MCF 10A (cell line): ENCODE measurements around the gene TM9SF2. TPM values are rescaled to one million over a fixed set of nuclear protein-coding genes. Genes with fewer than 3 reads are reported as not detected.

ENCODE experiments used
- BruUV-seq: library from RNA; stranded (reverse); fragments of 400-500 nt; replicated peaks from 2 replicates; lab custom pipeline; 2021; lab: Mats Ljungman, UMichigan
- CTCF ChIA-PET: fragments of 300-600 bp; sonication (Branson Sonifier 250); formaldehyde crosslinking; extraction: SDS; loops from one replicate; lab custom pipeline; 2021; ENCODE audit warnings: antibody characterized with exemption, inconsistent platforms; lab: Yijun Ruan, JAX
- POLR2A ChIA-PET: fragments of 300-600, 350-650 bp; sonication (Branson Sonifier 250); formaldehyde crosslinking; extraction: SDS; loops from one replicate; lab custom pipeline; 2020; ENCODE audit warnings: antibody characterized with exemption, inconsistent platforms; lab: Yijun Ruan, JAX
- DNase-seq: peaks from one replicate; pipeline ENCODE4 v3.0.0-alpha.2; 2018; ENCODE audit not compliant: unreplicated experiment
- H3K27ac Mint-ChIP-seq: one replicate; pipeline ENCODE4 v1.8.0; 2022; ENCODE audit warnings: mild to moderate bottlenecking, low read depth, mixed read lengths; ENCODE audit not compliant: unreplicated experiment
- H3K27me3 Mint-ChIP-seq: one replicate; pipeline ENCODE4 v1.8.0; 2022; ENCODE audit warnings: mixed read lengths; ENCODE audit not compliant: insufficient read depth, unreplicated experiment
- H3K36me3 Mint-ChIP-seq: one replicate; pipeline ENCODE4 v1.8.0; 2022; ENCODE audit warnings: mild to moderate bottlenecking, moderate library complexity, mixed read lengths; ENCODE audit not compliant: insufficient read depth, unreplicated experiment
- H3K4me1 Mint-ChIP-seq: one replicate; pipeline ENCODE4 v1.8.0; 2022; ENCODE audit warnings: mixed read lengths; ENCODE audit not compliant: insufficient read depth, unreplicated experiment
- H3K4me3 Mint-ChIP-seq: one replicate; pipeline ENCODE4 v1.8.0; 2022; ENCODE audit warnings: mild to moderate bottlenecking, moderate library complexity, mixed read lengths; ENCODE audit not compliant: unreplicated experiment
- H3K9me3 Mint-ChIP-seq: one replicate; pipeline ENCODE4 v1.8.0; 2022; ENCODE audit warnings: mixed read lengths; ENCODE audit not compliant: unreplicated experiment
- intact Hi-C: fragments of 100-400 bp; cut with micrococcal nuclease; formaldehyde crosslinking; loops from 2 replicates; pipeline ENCODE4 v1.14.1; 2022
- total RNA-seq: library from RNA; stranded (reverse); gene quantifications from 2 replicates; pipeline ENCODE4 v1.2.3, GENCODE V29; 2022
- TF ChIP-seq, protein P1 (sequence below): fragments of 200-600 bp; IDR thresholded peaks from one replicate; pipeline ENCODE4 v1.8.0; 2022; ENCODE audit warnings: antibody characterized with exemption, mild to moderate bottlenecking; ENCODE audit not compliant: unreplicated experiment

Gene TM9SF2
- total RNA-seq, 1 experiment from 2014 or later: 71.1 TPM

DNA sequence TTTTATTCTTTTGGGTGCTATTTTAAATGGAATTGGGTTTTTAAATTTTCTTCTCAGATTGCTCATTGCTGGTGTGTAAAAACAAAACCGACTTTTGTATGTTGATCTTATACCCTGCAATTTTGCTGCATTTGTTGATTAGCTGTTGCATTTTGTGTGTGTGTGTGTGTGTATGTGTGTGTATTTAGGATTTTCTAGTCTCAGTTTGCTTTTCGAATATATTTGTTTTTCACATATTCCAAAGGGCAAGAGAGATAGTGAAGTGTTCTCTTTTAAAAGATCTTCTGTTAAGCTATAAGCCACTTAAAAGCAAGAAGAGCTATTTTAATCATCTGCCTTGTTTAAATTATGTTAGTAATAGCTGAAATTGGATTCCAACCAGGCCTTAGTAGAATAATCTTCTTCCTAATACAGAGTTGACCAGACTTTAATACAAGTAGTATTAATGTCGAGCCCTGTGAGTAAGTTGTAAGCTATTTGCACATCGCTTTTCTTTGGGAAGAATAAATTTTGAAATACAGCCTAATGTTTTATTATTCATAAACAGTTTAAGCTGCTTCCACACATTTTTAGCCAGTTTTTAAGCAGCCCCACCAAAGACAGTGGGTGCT is 57.4 kb downstream of the TM9SF2 start:
- ChIA-PET CTCF (interaction anchor here (1.0 to 2.0 kb wide), 3 partner anchors 97 to 122 kb away, joined by 3 to 6 read pairs (median 5); no protein-coding TSS in a partner anchor), POLR2A (interaction anchor here (1.1 kb wide), 1 partner anchor 11 kb away, joined by 4 read pairs; no protein-coding TSS in a partner anchor)
- TF ChIP-seq, protein P1, sequence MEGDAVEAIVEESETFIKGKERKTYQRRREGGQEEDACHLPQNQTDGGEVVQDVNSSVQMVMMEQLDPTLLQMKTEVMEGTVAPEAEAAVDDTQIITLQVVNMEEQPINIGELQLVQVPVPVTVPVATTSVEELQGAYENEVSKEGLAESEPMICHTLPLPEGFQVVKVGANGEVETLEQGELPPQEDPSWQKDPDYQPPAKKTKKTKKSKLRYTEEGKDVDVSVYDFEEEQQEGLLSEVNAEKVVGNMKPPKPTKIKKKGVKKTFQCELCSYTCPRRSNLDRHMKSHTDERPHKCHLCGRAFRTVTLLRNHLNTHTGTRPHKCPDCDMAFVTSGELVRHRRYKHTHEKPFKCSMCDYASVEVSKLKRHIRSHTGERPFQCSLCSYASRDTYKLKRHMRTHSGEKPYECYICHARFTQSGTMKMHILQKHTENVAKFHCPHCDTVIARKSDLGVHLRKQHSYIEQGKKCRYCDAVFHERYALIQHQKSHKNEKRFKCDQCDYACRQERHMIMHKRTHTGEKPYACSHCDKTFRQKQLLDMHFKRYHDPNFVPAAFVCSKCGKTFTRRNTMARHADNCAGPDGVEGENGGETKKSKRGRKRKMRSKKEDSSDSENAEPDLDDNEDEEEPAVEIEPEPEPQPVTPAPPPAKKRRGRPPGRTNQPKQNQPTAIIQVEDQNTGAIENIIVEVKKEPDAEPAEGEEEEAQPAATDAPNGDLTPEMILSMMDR: no peak
- Mint-ChIP-seq H3K27ac (no peak overlapping the region), H3K9me3 (no peaks in the 10 kb centered on the region), H3K27me3 (no peaks in the 10 kb centered on the region), H3K36me3 (peaks cover 81% of the 10 kb centered on the region), H3K4me1 (no peaks in the 10 kb centered on the region), H3K4me3 (no peak overlapping the region)
- no peak for DNase-seq
- intact Hi-C loops: no loop called here
- no TSS peak for BruUV-seq

DNA sequence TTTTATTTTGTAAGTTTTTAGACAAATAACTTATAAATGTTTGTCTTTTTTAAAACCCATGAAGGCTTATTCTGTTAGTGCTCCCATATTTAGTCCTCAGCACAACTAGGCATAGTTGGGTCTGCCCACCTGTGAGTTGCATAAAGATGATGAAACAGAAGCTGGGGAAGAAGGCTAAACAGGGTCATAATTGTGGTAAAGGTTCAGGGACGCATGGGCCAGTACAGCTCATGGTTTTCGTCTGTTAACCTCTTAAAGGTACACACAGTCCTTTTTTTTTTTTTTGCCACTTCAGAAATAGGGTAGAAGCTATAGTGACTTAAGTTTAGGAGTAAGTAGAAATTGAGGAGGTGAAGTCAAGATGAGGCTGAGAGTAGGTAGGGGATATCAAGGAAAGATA is 58.3 kb downstream of the TM9SF2 start:
- Mint-ChIP-seq H3K4me1 (no peaks in the 10 kb centered on the region), H3K27me3 (no peaks in the 10 kb centered on the region), H3K36me3 (peaks cover 81% of the 10 kb centered on the region), H3K27ac (no peak overlapping the region), H3K9me3 (no peaks in the 10 kb centered on the region), H3K4me3 (no peak overlapping the region)
- no peak for DNase-seq
- TF ChIP-seq, protein P1: no peak
- POLR2A ChIA-PET: interaction anchor here (0.9 kb wide), 1 partner anchor 11 kb away, joined by 3 read pairs; no protein-coding TSS in a partner anchor
- CTCF ChIA-PET: interaction anchor here (0.7 to 1.3 kb wide), 4 partner anchors 96 to 854 kb away, joined by 3 to 4 read pairs (median 3); no protein-coding TSS in a partner anchor
- no TSS peak for BruUV-seq
- intact Hi-C loops: no loop called here

DNA sequence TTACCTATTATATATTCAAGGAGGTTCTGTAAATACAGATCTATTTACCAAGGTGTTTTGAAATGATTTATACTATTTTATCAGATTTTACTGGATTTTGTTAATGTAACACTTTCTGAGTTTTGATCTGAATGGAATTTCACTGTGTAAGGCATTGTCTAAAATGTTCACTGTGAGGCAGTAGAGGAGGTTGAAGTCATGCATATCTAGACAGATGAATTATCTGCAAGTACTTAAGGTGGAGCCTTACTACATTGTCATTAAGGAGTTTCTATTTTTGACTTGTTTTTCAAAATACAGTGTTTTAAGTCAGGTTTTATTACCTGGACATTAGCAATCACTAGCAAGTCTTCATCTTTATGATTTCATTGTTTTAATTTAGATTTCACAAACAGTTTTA is 62.1 kb downstream of the TM9SF2 start:
- H3K4me3 Mint-ChIP-seq: no peak overlapping the region
- H3K4me1 Mint-ChIP-seq: no peaks in the 10 kb centered on the region
- no peak for DNase-seq
- BruUV-seq: no TSS peak
- no peaks in the 10 kb centered on the region for H3K9me3 Mint-ChIP-seq
- TF ChIP-seq, protein P1: no peak
- POLR2A ChIA-PET: no interaction called here
- H3K27ac Mint-ChIP-seq: no peak overlapping the region
- H3K27me3 Mint-ChIP-seq: no peaks in the 10 kb centered on the region
- CTCF ChIA-PET: no interaction called here
- intact Hi-C loops: no loop called here
- peaks cover 76% of the 10 kb centered on the region for H3K36me3 Mint-ChIP-seq

DNA sequence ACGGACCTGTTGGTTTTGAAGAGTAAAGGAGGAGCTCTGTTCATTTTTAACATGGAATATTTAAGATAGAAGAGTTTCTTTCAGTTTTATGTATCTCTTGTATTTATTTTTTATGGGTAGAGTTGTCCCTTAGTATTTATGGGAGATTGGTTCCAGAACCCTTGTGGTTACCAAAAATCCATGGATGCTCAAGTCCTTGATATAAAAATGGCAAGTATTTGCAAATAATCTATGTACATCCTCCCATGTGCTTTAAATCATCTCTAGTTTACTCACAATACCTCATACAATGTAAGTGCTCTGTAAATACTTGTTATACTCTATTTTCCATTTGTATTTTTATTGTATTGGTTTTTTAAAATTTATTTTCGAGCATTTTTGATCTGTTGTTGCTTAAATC is 63.1 kb downstream of the TM9SF2 start:
- Mint-ChIP-seq H3K9me3 (no peaks in the 10 kb centered on the region), H3K27me3 (no peaks in the 10 kb centered on the region), H3K4me1 (no peaks in the 10 kb centered on the region), H3K36me3 (peaks cover 66% of the 10 kb centered on the region), H3K4me3 (no peak overlapping the region), H3K27ac (no peak overlapping the region)
- TF ChIP-seq, protein P1: no peak
- intact Hi-C loops: no loop called here
- ChIA-PET POLR2A (interaction anchor here (0.6 to 0.7 kb wide), 2 partner anchors 13 to 24 kb away, joined by 3 read pairs; no protein-coding TSS in a partner anchor), CTCF (interaction anchor here (0.7 to 1.2 kb wide), 4 partner anchors 13 to 41 kb away, joined by 3 to 4 read pairs (median 4); no protein-coding TSS in a partner anchor)
- no peak for DNase-seq
- no TSS peak for BruUV-seq
